Upper lobe of left lung (tissue), 4 donors: ENCODE measurements around the gene AMER2.

Source experiments
- CTCF ChIP-seq, 6 experiments: fragments of 450-650 bp in 4 of 6; fragments of 200-600 bp in 2 of 6; sonication (generic) in 2 of 6; IDR thresholded peaks; one replicate each; pipeline ENCODE4 v1.5.1; 2016 to 2019; ENCODE audit warnings: antibody characterized with exemption in 6 of 6
- EP300 ChIP-seq, 4 donors: sonication (generic); formaldehyde crosslinking; IDR thresholded peaks; one replicate each; pipeline ENCODE4 v1.5.1; 2017; ENCODE audit warnings: antibody characterized with exemption in 4 of 4, control low read depth in 2 of 4
- POLR2A ChIP-seq, 4 donors: fragments of 450-650 bp; IDR thresholded peaks; one replicate each; pipeline ENCODE4 v1.5.1; 2016 to 2017; ENCODE audit warnings: antibody characterized with exemption in 4 of 4, mild to moderate bottlenecking in 2 of 4
- POLR2AphosphoS5 ChIP-seq, 2 donors: sonication (generic); formaldehyde crosslinking; IDR thresholded peaks; one replicate each; pipeline ENCODE4 v1.5.1; 2017; ENCODE audit warnings: antibody characterized with exemption in 2 of 2

GRCh38 chr13:25179832-25180774, 8.0 kb upstream of the AMER2 start:
- no peak for TF ChIP-seq CTCF (IDR thresholded peaks at IDR 0.05)
- no peak for TF ChIP-seq EP300 (IDR thresholded peaks at IDR 0.05)
- no peak for TF ChIP-seq POLR2A (IDR thresholded peaks at IDR 0.05)
- no peak for TF ChIP-seq POLR2AphosphoS5 (IDR thresholded peaks at IDR 0.05)
